ENCODE measurements around the gene CYBRD1. TPM values are rescaled to one million over a fixed set of nuclear protein-coding genes. Genes with fewer than 3 reads are reported as not detected.
A peak's percentile ranks its signal among the peaks of the same experiment; 100 is the strongest.

Gene CYBRD1
- total RNA-seq, 1 donor from 2014 or later: 47.7 TPM

- no peak for TF ChIP-seq CTCF (IDR thresholded peaks at IDR 0.05; ENCODE audit: unreplicated experiment)
- peaks cover 27% of the 10 kb centered on the region for H3K4me1 Mint-ChIP-seq
- peak overlapping the region; percentile 66 for H3K27ac Mint-ChIP-seq
- no peak for DNase-seq (ENCODE audit: low spot score in 2 of 2, unreplicated experiment in 2 of 2)
- H3K9me3 Mint-ChIP-seq: no peaks in the 10 kb centered on the region
- no peak overlapping the region for H3K4me3 Mint-ChIP-seq
- H3K36me3 Mint-ChIP-seq: peaks cover 22% of the 10 kb centered on the region
- no peaks in the 10 kb centered on the region for H3K27me3 Mint-ChIP-seq (ENCODE audit: low read depth)
These were observed 40.0 kb upstream of the CYBRD1 start for GRCh38 chr2:171482308-171482707.

DNA sequence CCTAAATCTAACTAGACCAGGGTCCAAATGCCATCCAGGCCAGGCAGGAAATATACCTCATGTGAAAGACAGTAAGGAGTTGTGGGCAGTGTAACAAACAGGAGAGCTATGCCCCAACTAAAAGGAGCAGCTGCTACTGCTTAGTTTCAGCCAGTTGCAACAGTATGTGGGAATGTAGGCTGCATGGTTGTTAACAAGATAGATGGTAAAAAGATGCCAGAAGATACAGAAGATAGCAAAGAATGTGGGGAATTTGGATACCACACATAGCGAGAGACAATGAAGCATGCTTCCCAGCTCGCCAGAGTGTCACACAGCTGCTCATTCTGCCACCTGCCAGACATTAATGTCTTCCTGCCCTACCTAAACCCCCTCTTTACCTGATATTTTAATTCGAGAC lies 39.4 kb upstream of the CYBRD1 start:
- Mint-ChIP-seq H3K27ac (peak overlapping the region; percentile 66), H3K4me3 (no peak overlapping the region), H3K4me1 (peaks cover 29% of the 10 kb centered on the region), H3K27me3 (ENCODE audit: low read depth) (no peaks in the 10 kb centered on the region), H3K36me3 (peaks cover 22% of the 10 kb centered on the region), H3K9me3 (no peaks in the 10 kb centered on the region)
- TF ChIP-seq CTCF (IDR thresholded peaks at IDR 0.05; ENCODE audit: unreplicated experiment): no peak
- no peak for DNase-seq (ENCODE audit: low spot score in 2 of 2, unreplicated experiment in 2 of 2)

- Mint-ChIP-seq H3K27me3 (ENCODE audit: low read depth) (no peaks in the 10 kb centered on the region), H3K36me3 (peaks cover 22% of the 10 kb centered on the region), H3K27ac (no peak overlapping the region), H3K4me3 (no peak overlapping the region), H3K4me1 (peaks cover 28% of the 10 kb centered on the region), H3K9me3 (peaks cover under 1% of the 10 kb centered on the region)
- TF ChIP-seq CTCF (IDR thresholded peaks at IDR 0.05; ENCODE audit: unreplicated experiment): no peak
- no peak for DNase-seq (ENCODE audit: low spot score in 2 of 2, unreplicated experiment in 2 of 2)
These were observed 38.5 kb upstream of the CYBRD1 start for GRCh38 chr2:171483793-171484192.

GRCh38 chr2:171485116-171485515 lies 37.2 kb upstream of the CYBRD1 start:
- Mint-ChIP-seq H3K27me3 (ENCODE audit: low read depth) (no peaks in the 10 kb centered on the region), H3K36me3 (peaks cover 19% of the 10 kb centered on the region), H3K27ac (no peak overlapping the region), H3K4me3 (no peak overlapping the region), H3K4me1 (peaks cover 28% of the 10 kb centered on the region), H3K9me3 (peaks cover 5% of the 10 kb centered on the region)
- DNase-seq (ENCODE audit: low spot score in 2 of 2, unreplicated experiment in 2 of 2): no peak
- no peak for TF ChIP-seq CTCF (IDR thresholded peaks at IDR 0.05; ENCODE audit: unreplicated experiment)

DNA sequence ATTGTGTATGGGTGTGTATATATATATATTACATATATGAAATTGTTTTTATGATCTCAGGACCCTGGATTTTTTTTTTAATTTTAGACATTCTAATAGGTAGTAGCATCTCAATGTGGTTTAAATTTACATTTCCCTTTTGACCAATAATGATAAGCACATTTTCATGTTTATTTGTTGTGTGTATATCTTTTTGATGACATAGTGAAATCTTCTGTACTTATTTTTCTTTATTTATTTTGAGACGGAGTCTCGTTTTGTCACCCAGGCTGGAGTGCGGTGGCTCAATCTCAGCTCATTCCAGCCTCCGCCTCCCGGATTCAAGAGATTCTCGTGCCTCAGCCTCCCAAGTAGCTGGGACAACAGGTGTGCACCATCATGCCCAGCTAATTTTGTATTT lies 35.1 kb upstream of the CYBRD1 start:
- no peak for DNase-seq (ENCODE audit: low spot score in 2 of 2, unreplicated experiment in 2 of 2)
- peaks cover 18% of the 10 kb centered on the region for H3K4me1 Mint-ChIP-seq
- no peak overlapping the region for H3K27ac Mint-ChIP-seq
- TF ChIP-seq CTCF (IDR thresholded peaks at IDR 0.05; ENCODE audit: unreplicated experiment): no peak
- no peak overlapping the region for H3K4me3 Mint-ChIP-seq
- peaks cover 5% of the 10 kb centered on the region for H3K9me3 Mint-ChIP-seq
- peaks cover 9% of the 10 kb centered on the region for H3K36me3 Mint-ChIP-seq
- no peaks in the 10 kb centered on the region for H3K27me3 Mint-ChIP-seq (ENCODE audit: low read depth)

GRCh38 chr2:171487803-171488259 lies 34.4 kb upstream of the CYBRD1 start:
- Mint-ChIP-seq H3K4me1 (peaks cover 11% of the 10 kb centered on the region), H3K27ac (no peak overlapping the region), H3K4me3 (no peak overlapping the region), H3K36me3 (peaks cover 9% of the 10 kb centered on the region), H3K27me3 (ENCODE audit: low read depth) (no peaks in the 10 kb centered on the region), H3K9me3 (peaks cover 5% of the 10 kb centered on the region)
- DNase-seq (ENCODE audit: low spot score in 2 of 2, unreplicated experiment in 2 of 2): no peak
- no peak for TF ChIP-seq CTCF (IDR thresholded peaks at IDR 0.05; ENCODE audit: unreplicated experiment)
